Measurements from ENCODE around the gene ENO3. TPM values are rescaled to one million over a fixed set of nuclear protein-coding genes. Genes with fewer than 3 reads are reported as not detected.
"Not testable (repeated sequence)": the region's sequence is repeated elsewhere in the genome, so short reads cannot be mapped to it uniquely, and the experiment has no call there.

Gene ENO3
- total RNA-seq, 4 donors from 2014 or later, result 7.5 to 15.3 (median 10.2) TPM

DNA sequence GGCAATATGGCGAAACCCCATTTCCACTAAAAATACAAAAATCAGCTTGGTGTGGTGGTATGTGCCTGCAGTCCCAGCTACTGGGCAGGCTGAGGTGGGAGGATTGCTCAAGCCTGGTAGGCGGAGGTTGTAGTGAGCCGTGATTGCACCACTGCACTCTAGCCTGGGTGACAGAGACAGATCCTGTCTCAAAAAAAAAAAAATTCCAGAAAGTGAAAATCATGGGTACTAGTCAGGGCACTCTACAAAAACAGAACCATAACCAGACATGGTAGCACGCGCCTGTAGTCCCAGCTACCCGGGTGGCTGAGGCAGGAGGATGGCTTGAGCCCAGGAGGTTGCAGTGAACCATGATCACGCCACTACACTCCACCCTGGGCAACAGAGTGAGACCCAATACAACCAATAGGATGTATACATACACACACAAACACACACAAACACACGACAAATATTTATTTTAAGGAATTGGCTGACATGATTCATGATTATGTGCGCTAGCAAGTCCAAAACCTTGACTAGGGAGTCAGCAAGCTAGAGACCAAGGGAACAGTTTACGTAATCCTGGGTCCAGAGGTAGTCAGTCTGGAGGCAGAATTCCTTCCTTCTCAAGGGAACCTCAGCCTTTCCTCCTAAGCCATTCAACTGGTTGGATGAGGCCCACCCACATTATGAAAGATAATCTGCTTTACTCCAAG, 30.4 kb upstream of the ENO3 start:
- no peak overlapping the region for H3K4me3 ChIP-seq
- 78 to 85% methylated on average over 10 of the region's 10 CpGs for WGBS, 2 donors
- TF ChIP-seq, protein P1, sequence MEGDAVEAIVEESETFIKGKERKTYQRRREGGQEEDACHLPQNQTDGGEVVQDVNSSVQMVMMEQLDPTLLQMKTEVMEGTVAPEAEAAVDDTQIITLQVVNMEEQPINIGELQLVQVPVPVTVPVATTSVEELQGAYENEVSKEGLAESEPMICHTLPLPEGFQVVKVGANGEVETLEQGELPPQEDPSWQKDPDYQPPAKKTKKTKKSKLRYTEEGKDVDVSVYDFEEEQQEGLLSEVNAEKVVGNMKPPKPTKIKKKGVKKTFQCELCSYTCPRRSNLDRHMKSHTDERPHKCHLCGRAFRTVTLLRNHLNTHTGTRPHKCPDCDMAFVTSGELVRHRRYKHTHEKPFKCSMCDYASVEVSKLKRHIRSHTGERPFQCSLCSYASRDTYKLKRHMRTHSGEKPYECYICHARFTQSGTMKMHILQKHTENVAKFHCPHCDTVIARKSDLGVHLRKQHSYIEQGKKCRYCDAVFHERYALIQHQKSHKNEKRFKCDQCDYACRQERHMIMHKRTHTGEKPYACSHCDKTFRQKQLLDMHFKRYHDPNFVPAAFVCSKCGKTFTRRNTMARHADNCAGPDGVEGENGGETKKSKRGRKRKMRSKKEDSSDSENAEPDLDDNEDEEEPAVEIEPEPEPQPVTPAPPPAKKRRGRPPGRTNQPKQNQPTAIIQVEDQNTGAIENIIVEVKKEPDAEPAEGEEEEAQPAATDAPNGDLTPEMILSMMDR (IDR thresholded peaks at IDR 0.05), result no peak
- TF ChIP-seq EP300 (IDR thresholded peaks at IDR 0.05), result no peak
- TF ChIP-seq POLR2A (IDR thresholded peaks at IDR 0.05), result no peak
- no peaks in the 10 kb centered on the region for H3K36me3 ChIP-seq
- no peaks in the 10 kb centered on the region for H3K9me3 ChIP-seq
- DNase-seq (ENCODE audit: low spot score in 2 of 2), result no peak
- no peaks in the 10 kb centered on the region for H3K4me1 ChIP-seq
- no peaks in the 10 kb centered on the region for H3K27me3 ChIP-seq
- no peak overlapping the region for H3K27ac ChIP-seq

DNA sequence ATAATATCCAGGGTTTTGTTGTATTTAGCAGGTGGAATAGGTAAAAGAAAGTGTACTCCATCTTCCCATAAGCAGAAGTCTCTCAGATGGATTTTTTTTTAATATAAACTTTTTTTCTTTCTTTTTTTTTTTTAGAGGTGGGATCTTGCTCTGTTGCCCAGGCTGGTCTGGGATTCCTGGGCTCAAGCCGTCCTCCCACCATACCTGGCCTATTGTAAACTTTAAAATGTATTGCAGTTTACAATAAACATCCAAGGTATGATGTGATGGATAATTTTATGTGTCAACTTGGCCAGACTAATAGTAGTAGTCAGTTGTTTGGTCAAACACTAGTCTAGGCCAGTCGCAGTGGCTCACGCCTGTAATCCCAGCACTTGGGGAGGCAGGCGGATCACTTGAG, 29.6 kb upstream of the ENO3 start:
- H3K27me3 ChIP-seq, result no peaks in the 10 kb centered on the region
- no peaks in the 10 kb centered on the region for H3K9me3 ChIP-seq
- TF ChIP-seq EP300 (IDR thresholded peaks at IDR 0.05) (no peak), POLR2A (IDR thresholded peaks at IDR 0.05) (no peak)
- TF ChIP-seq, protein P1 (IDR thresholded peaks at IDR 0.05), result no peak
- H3K4me1 ChIP-seq, result no peaks in the 10 kb centered on the region
- no peaks in the 10 kb centered on the region for H3K36me3 ChIP-seq
- no peak overlapping the region for H3K4me3 ChIP-seq
- no peak overlapping the region for H3K27ac ChIP-seq
- DNase-seq (ENCODE audit: low spot score in 2 of 2), result no peak
- WGBS, 2 donors, result 83 to 89% methylated on average over 4 of the region's 4 CpGs

DNA sequence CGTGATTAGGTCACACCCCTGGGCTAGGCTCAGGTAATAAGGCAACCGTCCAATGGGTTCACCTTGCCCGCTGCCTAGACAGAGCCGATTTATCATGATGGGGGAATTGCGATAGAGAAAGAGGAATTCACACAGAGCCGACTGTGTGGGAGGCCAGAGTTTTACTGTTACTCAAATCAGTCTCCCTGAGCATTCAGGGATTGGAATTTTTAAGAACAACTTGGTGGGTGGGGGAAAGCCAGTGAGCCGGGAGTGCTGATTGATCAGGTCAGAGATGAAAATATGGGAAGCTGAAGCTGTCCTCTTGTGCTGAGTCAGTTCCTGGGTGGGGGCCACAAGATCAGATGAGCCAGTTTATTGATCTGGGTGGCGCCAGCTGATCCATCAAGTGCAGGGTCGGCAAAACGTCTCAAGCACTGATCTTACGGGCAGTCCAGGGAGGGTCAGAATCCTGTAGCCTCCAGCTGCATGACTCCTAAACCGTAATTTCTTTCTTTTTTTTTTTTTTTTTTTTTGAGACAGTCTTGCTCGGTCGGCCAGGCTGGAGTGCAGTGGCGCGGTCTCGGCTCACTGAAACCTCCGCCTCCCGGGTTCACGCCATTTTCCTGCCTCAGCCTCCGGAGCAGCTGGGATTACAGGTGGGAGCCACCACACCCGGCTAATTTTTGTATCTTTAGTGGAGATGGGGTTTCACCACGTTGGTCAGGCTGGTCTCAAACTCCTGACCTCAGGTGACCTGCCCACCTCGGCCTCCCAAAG, 24.2 kb upstream of the ENO3 start:
- H3K4me3 ChIP-seq; H3K36me3 ChIP-seq; H3K27ac ChIP-seq; H3K4me1 ChIP-seq; DNase-seq (ENCODE audit: low spot score in 2 of 2); H3K27me3 ChIP-seq; H3K9me3 ChIP-seq: not testable (repeated sequence)
- 79 to 80% methylated on average over 23 to 24 of the region's 24 CpGs for WGBS, 2 donors

DNA sequence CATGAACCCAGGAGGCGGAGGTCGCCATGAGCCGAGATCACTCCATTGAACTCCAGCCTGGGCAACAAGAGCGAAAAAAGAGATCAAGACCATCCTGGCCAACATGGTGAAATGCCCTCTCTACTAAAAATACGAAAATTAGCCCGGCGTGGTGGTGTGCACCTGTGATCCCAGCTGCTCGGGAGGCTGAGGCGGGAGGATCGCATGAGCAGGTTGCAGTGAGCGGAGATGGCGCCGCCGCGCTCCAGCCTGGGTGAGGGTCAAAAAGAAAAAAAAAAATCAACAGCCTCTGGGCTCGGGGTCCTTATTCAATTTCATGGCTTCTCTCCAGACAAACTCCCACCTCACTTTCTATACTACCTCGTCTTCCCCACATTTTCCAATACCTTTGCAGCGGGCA, 22.0 kb upstream of the ENO3 start:
- WGBS, 2 donors, result 95 to 96% methylated on average over 18 of the region's 18 CpGs
- no peak overlapping the region for H3K27ac ChIP-seq
- H3K36me3 ChIP-seq, result peaks cover 0 to 4% (median 0%) of the 10 kb centered on the region in 3 donors
- H3K9me3 ChIP-seq, result no peaks in the 10 kb centered on the region
- H3K4me3 ChIP-seq, result no peak overlapping the region
- no peak for DNase-seq (ENCODE audit: low spot score in 2 of 2)
- no peaks in the 10 kb centered on the region for H3K27me3 ChIP-seq
- TF ChIP-seq, protein P1 (IDR thresholded peaks at IDR 0.05), result no peak
- no peak for TF ChIP-seq POLR2A (IDR thresholded peaks at IDR 0.05)
- no peak for TF ChIP-seq EP300 (IDR thresholded peaks at IDR 0.05)
- H3K4me1 ChIP-seq, result peaks cover 0 to 9% (median under 1%) of the 10 kb centered on the region in 4 donors

DNA sequence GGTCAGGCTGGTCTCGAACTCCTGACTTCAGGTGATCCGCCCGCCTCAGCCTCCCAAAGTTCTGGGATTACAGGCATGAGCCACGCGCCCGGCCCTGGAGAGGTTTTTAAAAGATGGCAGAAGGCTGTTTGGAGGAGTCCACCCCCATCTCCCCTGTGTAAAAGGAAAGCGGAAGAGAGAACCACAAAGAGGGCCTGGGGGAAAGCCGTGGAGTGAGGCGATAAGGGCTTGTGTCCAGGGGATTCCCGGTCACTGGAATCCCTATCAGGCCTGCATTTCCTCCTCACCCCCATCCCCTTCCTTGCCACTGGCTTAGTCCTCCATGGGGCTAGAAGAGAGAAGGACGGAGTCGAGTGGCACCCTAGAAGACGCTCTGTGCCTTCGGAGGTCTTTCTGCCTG, 19.0 kb upstream of the ENO3 start, which contains the start of gene GP1BA:
Gene GP1BA (plus strand): TSS at position 315 of the 400 bp plus-strand sequence. CDS start 328 bp downstream, outside the sequence.
- no peaks in the 10 kb centered on the region for H3K27me3 ChIP-seq
- WGBS, 2 donors, result 72 to 80% methylated on average over 14 of the region's 14 CpGs
- TF ChIP-seq, protein P1 (IDR thresholded peaks at IDR 0.05), result no peak
- no peak for TF ChIP-seq EP300 (IDR thresholded peaks at IDR 0.05)
- TF ChIP-seq POLR2A (IDR thresholded peaks at IDR 0.05), result no peak
- H3K4me3 ChIP-seq, result no peak within 1 kb of the TSS
- H3K36me3 ChIP-seq, result peaks cover 0 to 21% (median 0%) of the 10 kb centered on the region in 3 donors
- H3K9me3 ChIP-seq, result no peaks in the 10 kb centered on the region
- peaks cover 0 to 18% (median 3%) of the 10 kb centered on the region in 4 donors for H3K4me1 ChIP-seq
- H3K27ac ChIP-seq, result no peak within 1 kb of the TSS
- DNase-seq (ENCODE audit: low spot score in 2 of 2), result no peak

Data from tibial nerve (tissue), 4 donors.